Measurements from ENCODE around the gene PXDN. TPM values are rescaled to one million over a fixed set of nuclear protein-coding genes. Genes with fewer than 3 reads are reported as not detected.
"Not testable (repeated sequence)": the region's sequence is repeated elsewhere in the genome, so short reads cannot be mapped to it uniquely, and the experiment has no call there.

Gene PXDN
- total RNA-seq, 2 experiments from 2014 or later: 0.86 to 1.8 TPM

DNA sequence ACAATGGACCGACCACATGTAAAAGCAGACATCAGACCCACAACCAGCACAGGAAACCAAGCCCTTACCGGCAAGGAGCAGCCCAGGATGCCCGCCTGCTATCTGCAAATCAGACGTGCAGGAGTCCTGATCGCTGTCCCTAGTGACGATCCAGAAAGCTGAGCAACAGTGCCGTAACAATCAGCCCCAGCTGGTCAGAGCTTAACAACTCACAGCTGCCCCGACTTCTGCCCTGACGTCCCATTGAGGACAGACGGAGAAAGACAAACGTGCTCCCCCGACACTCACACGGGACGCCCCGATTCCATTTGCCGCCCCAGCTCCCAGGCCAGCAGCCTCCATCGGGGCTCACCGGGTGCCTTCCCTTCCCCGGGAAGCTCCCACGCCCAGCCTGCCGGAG, 39.8 kb upstream of the PXDN start:
- no peak for DNase-seq
- ATAC-seq (ENCODE audit: low read depth): no peak
- Mint-ChIP-seq H3K36me3 (peaks cover 2% of the 10 kb centered on the region), H3K27ac (no peak overlapping the region), H3K9me3 (no peaks in the 10 kb centered on the region), H3K4me3 (no peak overlapping the region), H3K4me1 (peaks cover 14% of the 10 kb centered on the region), H3K27me3 (peaks cover 3% of the 10 kb centered on the region)
- POLR2A ChIA-PET: no interaction called here

DNA sequence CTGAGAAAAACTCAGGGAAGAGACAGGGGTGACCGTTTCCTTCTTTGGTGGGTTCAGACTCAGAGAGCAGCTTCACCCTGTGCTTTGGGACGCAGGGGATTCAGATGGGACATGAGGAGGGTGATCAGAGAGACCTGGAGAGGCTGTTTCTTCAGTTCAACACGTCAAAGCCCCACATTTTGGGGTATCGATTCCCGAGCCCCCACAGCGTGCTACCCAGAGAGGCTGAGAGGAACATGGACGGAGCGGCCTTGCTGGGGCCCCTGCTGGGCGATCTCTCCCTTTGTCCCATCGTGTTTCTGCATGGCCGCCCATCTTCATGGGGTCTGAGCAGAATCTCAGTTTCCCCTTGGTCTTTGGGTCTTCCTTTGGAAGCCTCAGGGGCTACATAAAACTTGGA, 38.2 kb upstream of the PXDN start:
- H3K36me3 Mint-ChIP-seq: peaks cover 2% of the 10 kb centered on the region
- no peak overlapping the region for H3K4me3 Mint-ChIP-seq
- peaks cover 4% of the 10 kb centered on the region for H3K27me3 Mint-ChIP-seq
- H3K27ac Mint-ChIP-seq: peak overlapping the region; percentile 83
- DNase-seq (no peak), ATAC-seq (ENCODE audit: low read depth) (no peak)
- H3K4me1 Mint-ChIP-seq: peaks cover 14% of the 10 kb centered on the region
- H3K9me3 Mint-ChIP-seq: no peaks in the 10 kb centered on the region
- POLR2A ChIA-PET: no interaction called here

DNA sequence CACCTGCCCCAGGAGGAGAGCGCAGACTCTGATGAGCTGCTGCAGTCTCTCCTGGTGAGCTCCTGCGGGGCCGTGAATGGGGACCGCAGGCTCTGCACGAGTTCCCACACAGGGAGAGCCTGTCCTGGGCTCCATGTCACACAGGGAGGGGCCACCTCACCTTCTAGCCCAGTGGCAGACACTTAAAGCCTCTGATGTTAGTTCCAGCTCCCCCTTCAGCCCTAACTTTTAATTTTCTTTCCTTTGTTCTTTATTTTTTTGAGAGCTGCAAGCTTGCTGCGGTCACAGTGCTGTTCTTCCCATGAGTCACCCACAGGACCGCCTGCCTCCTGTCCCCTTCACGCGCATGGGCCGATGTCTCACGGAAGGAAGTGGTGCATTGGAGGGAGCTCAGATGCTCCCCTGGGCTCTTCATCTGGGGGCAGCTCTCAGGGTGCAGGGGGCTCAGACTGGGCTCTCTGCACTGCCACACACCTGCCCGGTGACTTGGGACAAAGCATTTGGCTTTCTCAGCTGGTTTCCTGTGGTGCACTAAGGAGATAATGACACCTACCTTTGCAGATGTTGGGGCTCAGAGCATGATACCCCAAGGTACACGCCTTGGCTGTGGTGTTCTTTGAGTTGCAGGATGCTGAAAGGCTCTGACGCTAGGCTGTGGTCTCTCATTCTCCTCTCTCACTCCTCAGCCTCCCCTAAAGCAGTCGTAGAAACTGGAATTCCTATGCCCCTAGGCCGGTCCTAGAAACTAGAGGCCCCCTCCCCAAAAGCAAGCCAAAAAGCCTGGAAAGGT, 37.2 kb upstream of the PXDN start:
- Mint-ChIP-seq H3K4me3 (peak overlapping the region; percentile 15), H3K27me3 (peaks cover 5% of the 10 kb centered on the region), H3K4me1 (peaks cover 14% of the 10 kb centered on the region), H3K36me3 (peaks cover 2% of the 10 kb centered on the region), H3K27ac (peak overlapping the region; percentile 83), H3K9me3 (no peaks in the 10 kb centered on the region)
- peak; percentile 56 for DNase-seq
- ATAC-seq (ENCODE audit: low read depth): peak; percentile 88
- POLR2A ChIA-PET: no interaction called here

DNA sequence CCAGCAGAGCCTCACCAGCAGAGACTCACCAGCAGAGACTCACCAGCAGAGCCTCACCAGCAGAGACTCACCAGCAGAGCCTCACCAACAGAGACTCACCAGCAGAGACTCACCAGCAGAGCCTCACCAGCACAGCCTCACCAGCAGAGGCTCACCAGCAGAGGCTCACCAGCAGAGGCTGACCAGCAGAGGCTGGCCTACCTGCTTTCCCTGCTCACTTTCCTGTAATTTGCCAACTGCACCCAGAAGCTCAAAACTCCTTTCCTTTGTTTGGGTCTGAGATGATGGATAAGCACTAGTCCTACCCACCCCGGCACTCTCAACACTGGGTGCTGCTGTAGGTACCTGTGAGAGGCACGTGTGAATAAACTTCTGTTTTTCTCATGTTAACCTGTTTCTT, 36.4 kb upstream of the PXDN start:
- H3K27me3 Mint-ChIP-seq: peaks cover 5% of the 10 kb centered on the region
- POLR2A ChIA-PET: no interaction called here
- peak overlapping the region; percentile 83 for H3K27ac Mint-ChIP-seq
- H3K4me3 Mint-ChIP-seq: no peak overlapping the region
- no peak for DNase-seq
- ATAC-seq (ENCODE audit: low read depth): no peak
- peaks cover 2% of the 10 kb centered on the region for H3K36me3 Mint-ChIP-seq
- H3K9me3 Mint-ChIP-seq: no peaks in the 10 kb centered on the region
- H3K4me1 Mint-ChIP-seq: peaks cover 14% of the 10 kb centered on the region

DNA sequence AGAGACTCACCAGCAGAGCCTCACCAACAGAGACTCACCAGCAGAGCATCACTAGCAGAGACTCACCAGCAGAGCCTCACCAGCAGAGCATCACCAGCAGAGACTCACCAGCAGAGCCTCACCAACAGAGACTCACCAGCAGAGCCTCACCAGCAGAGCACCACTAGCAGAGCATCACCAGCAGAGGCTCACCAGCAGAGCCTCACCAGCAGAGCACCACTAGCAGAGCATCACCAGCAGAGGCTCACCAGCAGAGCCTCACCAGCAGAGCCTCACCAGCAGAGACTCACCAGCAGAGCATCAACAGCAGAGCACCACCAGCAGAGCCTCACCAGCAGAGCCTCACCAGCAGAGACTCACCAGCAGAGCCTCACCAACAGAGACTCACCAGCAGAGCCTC, 35.7 kb upstream of the PXDN start:
- H3K4me3 Mint-ChIP-seq: peak overlapping the region; percentile 19
- H3K27me3 Mint-ChIP-seq; ATAC-seq (ENCODE audit: low read depth); DNase-seq; H3K36me3 Mint-ChIP-seq; POLR2A ChIA-PET; H3K9me3 Mint-ChIP-seq: not testable (repeated sequence)
- H3K4me1 Mint-ChIP-seq: peaks cover 14% of the 10 kb centered on the region
- peak overlapping the region; percentile 56 for H3K27ac Mint-ChIP-seq

DNA sequence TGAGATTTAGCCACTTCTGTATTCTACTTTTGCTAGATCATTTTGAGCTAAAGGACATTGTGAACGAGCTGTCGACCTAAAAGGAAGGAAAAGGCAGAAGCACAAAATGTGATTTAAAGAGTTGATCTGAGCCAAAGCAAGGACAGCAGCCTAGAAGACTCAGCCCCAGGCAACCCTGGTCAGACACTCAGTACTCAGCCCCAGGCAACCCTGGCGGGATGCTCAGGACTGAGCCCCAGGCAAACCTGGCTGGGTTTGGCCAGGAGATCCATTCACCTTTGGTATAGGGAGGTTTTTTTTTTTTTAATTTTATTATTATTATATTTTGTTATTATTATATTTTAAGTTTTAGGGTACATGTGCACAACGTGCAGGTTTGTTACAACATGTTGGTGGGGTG, 34.3 kb upstream of the PXDN start:
- no peak overlapping the region for H3K27ac Mint-ChIP-seq
- peaks cover 2% of the 10 kb centered on the region for H3K36me3 Mint-ChIP-seq
- POLR2A ChIA-PET: no interaction called here
- ATAC-seq (ENCODE audit: low read depth) (no peak), DNase-seq (no peak)
- no peak overlapping the region for H3K4me3 Mint-ChIP-seq
- H3K27me3 Mint-ChIP-seq: peaks cover 5% of the 10 kb centered on the region
- no peaks in the 10 kb centered on the region for H3K9me3 Mint-ChIP-seq
- H3K4me1 Mint-ChIP-seq: peaks cover 14% of the 10 kb centered on the region

DNA sequence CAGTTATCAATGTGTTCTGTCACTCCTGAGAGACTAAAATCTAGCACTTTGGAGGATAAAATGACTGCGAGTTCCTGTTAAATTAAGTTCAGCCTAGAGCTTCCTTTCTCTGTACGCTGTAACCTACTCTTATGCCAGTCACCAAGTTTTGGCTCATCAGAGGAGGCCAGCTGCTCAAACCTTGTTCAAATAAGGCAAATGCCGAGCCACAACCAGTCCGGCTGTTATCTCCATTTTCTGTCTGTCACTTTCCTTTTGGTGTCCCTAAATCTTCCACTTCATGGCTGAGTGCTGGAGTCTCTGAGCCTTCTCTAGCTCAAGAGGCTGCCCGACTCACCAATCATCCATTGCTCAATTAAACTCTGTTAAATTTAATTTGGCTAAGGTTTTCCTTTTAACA, 33.5 kb upstream of the PXDN start:
- DNase-seq (no peak), ATAC-seq (ENCODE audit: low read depth) (no peak)
- no peaks in the 10 kb centered on the region for H3K9me3 Mint-ChIP-seq
- peaks cover under 1% of the 10 kb centered on the region for H3K36me3 Mint-ChIP-seq
- no peak overlapping the region for H3K4me3 Mint-ChIP-seq
- peaks cover 14% of the 10 kb centered on the region for H3K4me1 Mint-ChIP-seq
- POLR2A ChIA-PET: no interaction called here
- peaks cover 5% of the 10 kb centered on the region for H3K27me3 Mint-ChIP-seq
- no peak overlapping the region for H3K27ac Mint-ChIP-seq

DNA sequence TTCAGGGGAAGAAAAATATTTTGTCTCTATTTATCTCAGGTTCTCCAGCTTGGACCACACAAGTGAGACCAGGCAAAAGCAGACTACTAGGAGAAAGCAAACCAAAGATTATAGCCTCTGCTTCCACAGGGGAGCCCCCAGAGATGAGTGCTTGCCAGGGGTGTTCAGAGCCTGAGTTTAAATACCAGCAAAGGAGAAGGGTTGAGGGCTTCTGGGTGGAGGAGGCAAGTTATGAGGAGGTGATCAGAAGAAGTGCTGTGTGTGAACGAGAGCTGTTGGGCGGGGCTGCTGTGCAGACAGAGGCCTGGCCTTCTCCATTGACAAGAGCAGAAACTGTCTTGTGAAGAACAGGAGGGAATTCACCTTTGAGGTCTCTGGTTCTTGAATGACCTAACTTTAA, 32.8 kb upstream of the PXDN start:
- POLR2A ChIA-PET: no interaction called here
- ATAC-seq (ENCODE audit: low read depth) (no peak), DNase-seq (peak; percentile 16)
- Mint-ChIP-seq H3K9me3 (no peaks in the 10 kb centered on the region), H3K4me3 (no peak overlapping the region), H3K27ac (no peak overlapping the region), H3K4me1 (peaks cover 10% of the 10 kb centered on the region), H3K27me3 (peaks cover 5% of the 10 kb centered on the region), H3K36me3 (no peaks in the 10 kb centered on the region)

DNA sequence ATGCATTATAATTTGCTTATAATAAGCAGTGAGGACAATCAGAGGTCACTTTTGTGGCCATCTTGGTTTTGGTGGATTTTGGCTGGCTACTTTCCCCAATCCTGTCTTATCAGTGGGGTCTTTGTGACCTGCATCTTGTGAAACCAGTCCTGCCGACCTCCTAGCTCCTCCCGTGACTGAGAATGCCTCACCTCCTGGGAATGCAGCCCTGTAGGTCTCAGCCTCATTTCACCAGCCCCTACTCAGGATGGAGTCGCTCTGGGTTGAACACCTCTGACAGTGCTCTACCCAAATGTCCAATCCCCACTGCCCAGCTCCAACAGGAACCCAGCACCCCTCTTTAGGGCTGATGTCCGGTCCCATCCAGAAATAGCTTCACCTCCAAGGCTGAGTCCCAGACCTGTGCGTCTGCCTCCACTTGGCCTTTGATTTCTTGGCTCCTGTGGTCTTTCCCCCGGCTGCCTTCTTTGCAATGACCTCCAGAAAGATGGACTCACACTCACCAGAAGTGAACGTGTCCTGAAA, 31.3 kb upstream of the PXDN start:
- no peak for DNase-seq
- Mint-ChIP-seq H3K36me3 (no peaks in the 10 kb centered on the region), H3K9me3 (no peaks in the 10 kb centered on the region), H3K27ac (no peak overlapping the region), H3K4me1 (peaks cover 2% of the 10 kb centered on the region), H3K4me3 (no peak overlapping the region), H3K27me3 (peaks cover 5% of the 10 kb centered on the region)
- POLR2A ChIA-PET: no interaction called here
- no peak for ATAC-seq (ENCODE audit: low read depth)

DNA sequence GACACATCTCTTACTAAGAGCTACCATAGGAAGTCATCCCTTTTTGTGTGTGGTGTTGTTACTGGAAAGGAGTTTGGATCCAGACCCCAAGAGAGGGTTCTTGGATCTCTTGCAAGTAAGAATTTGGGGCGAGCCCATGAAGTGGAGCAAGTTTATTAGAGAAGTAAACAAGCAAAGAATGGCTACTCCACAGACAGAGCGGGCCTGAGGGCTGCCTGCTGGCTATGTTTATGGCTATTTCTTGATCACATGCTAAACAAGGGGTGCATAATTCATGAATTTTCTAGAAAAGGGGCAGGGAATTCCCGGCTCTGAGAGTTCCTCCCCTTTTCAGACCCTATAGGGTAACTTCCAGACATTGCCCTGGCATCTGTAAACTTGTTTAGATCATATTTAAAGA, 30.6 kb upstream of the PXDN start:
- Mint-ChIP-seq H3K4me1 (peaks cover under 1% of the 10 kb centered on the region), H3K36me3 (no peaks in the 10 kb centered on the region), H3K27me3 (peaks cover 5% of the 10 kb centered on the region), H3K4me3 (no peak overlapping the region), H3K9me3 (no peaks in the 10 kb centered on the region), H3K27ac (no peak overlapping the region)
- DNase-seq: no peak
- no peak for ATAC-seq (ENCODE audit: low read depth)
- POLR2A ChIA-PET: no interaction called here

DNA sequence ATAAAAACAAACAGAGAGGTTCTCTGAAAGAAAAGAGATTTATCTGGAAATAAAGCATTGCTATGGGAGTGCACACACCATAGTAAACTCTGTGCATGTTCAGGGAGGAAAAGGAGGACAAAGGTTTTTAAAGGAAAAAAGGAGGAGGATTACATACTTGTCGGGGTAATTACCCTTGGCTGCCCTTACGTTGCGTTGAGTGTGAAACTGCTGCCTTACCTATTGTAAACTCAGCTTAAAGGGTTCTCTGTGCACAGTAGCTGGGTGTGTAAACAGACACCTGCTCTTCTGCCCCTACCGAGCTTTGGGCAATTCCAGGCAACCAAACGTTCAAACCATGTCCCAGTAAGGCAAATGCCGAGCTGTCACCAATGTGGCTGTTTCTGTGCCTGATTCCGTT, 29.6 kb upstream of the PXDN start:
- H3K27ac Mint-ChIP-seq: no peak overlapping the region
- POLR2A ChIA-PET: no interaction called here
- no peaks in the 10 kb centered on the region for H3K9me3 Mint-ChIP-seq
- no peaks in the 10 kb centered on the region for H3K36me3 Mint-ChIP-seq
- no peak overlapping the region for H3K4me3 Mint-ChIP-seq
- DNase-seq (no peak), ATAC-seq (ENCODE audit: low read depth) (no peak)
- H3K27me3 Mint-ChIP-seq: peaks cover 6% of the 10 kb centered on the region
- H3K4me1 Mint-ChIP-seq: no peaks in the 10 kb centered on the region

DNA sequence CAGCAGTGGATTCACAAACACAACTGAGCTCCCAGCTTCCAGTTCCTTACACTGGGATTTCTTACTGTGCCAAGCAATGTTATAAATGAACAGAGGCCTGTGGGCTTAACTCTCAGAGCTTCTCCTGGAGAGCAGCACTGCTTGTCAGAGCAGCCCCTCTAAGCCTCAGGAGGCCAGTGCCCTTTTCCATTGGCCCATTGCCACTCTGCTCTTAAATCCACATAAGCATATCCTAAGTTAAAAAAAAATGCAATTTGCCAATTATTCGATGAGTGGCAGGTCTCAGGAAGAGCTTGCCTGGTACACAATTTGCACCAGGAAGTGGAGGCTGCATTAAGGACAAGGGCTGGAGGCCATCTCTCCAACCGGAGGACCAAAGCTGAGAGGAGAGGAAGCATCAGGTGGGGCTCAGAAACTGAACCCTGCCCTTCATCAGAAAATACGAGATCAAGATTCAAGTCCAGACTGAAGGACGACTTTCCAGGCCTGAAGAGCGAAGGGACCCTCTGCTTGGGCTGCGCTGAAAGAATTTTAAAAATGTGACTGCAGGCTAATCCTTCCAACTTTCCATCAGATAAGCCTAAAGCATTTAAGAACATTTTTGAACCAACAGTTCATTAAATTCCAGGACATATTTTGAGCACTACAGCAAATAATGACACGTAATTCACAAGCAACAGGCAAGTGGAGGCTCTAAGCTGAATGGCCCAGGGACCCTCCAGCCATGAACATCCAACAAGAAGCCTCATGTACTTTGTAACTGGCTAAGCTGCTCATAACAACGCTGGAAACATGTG, 28.4 kb upstream of the PXDN start:
- DNase-seq: no peak
- POLR2A ChIA-PET: no interaction called here
- Mint-ChIP-seq H3K4me1 (no peaks in the 10 kb centered on the region), H3K27me3 (peaks cover 5% of the 10 kb centered on the region), H3K4me3 (no peak overlapping the region), H3K36me3 (no peaks in the 10 kb centered on the region), H3K9me3 (no peaks in the 10 kb centered on the region), H3K27ac (peak overlapping the region; percentile 15)
- ATAC-seq (ENCODE audit: low read depth): no peak

DNA sequence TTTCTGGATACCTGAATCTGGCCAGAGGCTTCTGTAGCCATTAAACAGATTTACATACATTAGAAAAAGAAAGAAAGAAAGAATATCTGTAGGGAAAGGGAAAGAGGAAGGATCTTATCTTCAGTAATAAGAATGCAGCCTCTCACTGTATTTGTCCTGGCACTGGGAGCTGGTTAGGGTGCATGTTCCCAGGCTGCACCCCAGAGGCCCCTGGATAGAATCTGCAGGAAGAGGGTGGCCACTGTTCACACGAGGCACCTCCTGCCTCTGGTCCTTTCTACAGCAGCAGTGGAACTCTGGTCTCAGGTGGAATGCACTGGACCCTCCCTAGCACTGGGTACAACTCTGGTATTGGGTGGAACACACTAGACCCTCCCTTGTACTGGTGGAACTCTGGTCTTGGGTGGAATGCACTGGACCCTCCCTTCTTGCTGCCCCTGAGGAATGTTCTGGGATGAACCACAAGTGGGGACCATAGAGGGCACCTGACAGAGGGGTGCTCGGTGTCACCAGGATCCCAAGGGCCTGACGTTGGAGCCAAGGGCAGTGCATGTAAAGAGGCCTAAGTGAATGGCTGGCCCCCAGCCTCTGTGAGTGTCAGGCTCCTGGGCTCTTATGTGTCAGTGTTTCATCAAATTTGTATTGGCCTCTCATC, 27.4 kb upstream of the PXDN start:
- Mint-ChIP-seq H3K36me3 (no peaks in the 10 kb centered on the region), H3K4me1 (no peaks in the 10 kb centered on the region), H3K9me3 (no peaks in the 10 kb centered on the region), H3K4me3 (no peak overlapping the region), H3K27me3 (peaks cover 3% of the 10 kb centered on the region), H3K27ac (no peak overlapping the region)
- ATAC-seq (ENCODE audit: low read depth): no peak
- POLR2A ChIA-PET: no interaction called here
- DNase-seq: no peak

Data from activated naive CD8-positive, alpha-beta T cell treated with anti-CD3 and anti-CD28 coated beads, Interleukin-2, amount 10 ng/mL, durations not matched to agents 7 days and 5 days (primary cell).